Right ventricle myocardium inferior (tissue), 1 donor: ENCODE results near the gene ATP6V0E2. TPM values are rescaled to one million over a fixed set of nuclear protein-coding genes. Genes with fewer than 3 reads are reported as not detected.

Source experiments
- ATAC-seq: fragments of 200-7000 bp; cut with Tn5 transposase; one replicate; pipeline ENCODE4 v1.9.1; 2020; ENCODE audit warnings: mild to moderate bottlenecking, moderate library complexity
- DNase-seq: peaks from one replicate; pipeline ENCODE4 v3.0.0; 2021; ENCODE audit errors: missing footprints
- intact Hi-C: fragments of 100-400 bp; cut with DNase I; formaldehyde crosslinking; loops from one replicate; pipeline ENCODE4 v1.11.0; 2022
- total RNA-seq: library from RNA; stranded (reverse); fragmentation: NEBNext Ultra II Directional; extraction: Animal tissue kit (Norgen Biotek cat#: 25700); gene quantifications from one replicate; pipeline ENCODE4 v1.2.1, GENCODE V29; 2021
- donor health status: DM: no; HTN: yes; CAD: no; lungs with severe emphysema.

The ATP6V0E2 gene
- total RNA-seq, 1 donor from 2014 or later = 125 TPM

DNA sequence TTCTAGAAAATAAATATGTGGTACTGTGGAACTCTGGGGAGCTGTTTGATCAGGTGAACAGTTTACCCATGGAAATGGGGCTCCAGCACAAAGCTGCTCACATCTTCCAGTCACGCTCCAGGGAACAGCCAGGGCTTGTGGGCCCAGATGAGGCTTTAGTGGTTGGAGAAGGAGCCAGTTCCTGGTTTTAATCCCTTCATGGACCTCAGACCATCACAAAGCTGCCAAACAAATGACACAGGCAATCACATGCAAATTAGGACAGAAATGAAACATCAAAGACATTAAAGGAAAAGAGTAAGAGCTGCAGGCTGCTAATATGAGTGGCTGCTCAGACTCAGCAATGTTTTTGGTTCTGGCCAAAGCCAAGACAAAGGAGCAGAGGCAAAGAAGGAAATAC is 2.2 kb upstream of the ATP6V0E2 start:
- no peak for DNase-seq
- ATAC-seq = no peak
- intact Hi-C loops = loop anchor here (5.0 to 10.0 kb wide), 2 partner anchors 99 to 173 kb away; partner anchors contain the start of gene ZNF467

DNA sequence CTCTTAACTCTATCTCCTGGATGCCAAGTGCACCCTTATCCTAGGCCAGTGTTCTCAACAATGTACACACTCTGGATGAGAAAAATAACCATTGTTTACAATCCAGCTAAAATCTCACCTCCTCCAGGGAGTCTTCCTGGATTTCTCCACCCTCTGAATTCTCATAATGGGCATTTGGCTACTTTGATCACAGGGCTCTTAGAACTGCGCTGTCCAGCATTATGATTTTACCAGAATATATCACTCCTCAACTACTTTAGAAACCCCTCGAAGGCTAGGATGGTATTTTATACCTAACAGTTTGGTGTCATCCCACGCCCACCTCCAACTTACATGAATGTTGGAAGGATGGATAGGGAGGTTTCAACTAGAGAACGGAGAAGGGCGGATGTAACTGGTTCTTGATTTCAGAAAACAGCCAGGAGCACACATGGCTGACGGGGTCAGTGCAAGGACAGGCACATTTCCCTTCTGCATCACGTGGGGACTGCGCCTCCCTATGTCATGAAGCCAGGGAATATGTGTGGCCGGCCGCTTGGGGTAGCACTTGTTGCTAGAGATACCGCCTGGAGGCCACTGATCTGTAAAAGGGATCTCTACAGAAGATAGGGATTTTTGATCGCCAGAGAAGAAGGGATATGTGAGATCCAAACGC is 1.2 kb upstream of the ATP6V0E2 start:
- DNase-seq (peak; percentile 88), ATAC-seq (peak; percentile 90)
- intact Hi-C loops = loop anchor here (2.0 to 10.0 kb wide), 3 partner anchors 34 to 172 kb away; partner anchors contain the start of genes ZNF467 and ZNF862

DNA sequence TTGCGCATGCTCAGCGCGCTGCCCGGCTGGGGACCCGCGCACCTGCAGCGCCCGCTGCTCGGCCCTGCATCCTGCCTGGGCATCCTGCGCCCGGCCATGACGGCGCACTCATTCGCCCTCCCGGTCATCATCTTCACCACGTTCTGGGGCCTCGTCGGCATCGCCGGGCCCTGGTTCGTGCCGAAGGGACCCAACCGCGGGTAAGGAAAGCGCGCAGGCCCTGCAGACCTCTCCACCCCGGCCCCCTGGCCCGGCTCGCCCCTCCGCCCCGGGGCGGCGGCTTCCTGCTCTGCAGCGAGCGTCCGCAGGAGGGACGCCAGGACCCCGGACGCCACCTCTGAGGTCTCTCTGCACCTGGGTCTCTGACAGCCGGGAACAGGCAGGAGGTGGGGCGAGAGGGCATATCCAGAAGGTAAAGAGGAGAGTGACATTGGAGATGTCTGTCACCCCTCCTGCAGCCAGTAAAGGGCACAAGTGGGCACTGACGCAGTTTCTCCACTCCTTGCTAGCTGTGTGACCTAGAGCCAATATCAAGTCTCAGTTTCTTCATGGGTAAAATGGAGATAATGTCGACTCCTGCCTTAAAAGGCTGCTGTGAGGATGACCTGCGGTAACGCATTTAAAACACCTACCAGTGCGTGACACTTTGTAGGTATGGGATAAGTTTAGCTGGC is 338 bp downstream of the ATP6V0E2 start:
- intact Hi-C loops = loop anchor here (2.0 to 10.0 kb wide), 3 partner anchors 35 to 171 kb away; partner anchors contain the start of genes ZNF467 and ZNF862
- no peak for ATAC-seq
- no peak for DNase-seq

DNA sequence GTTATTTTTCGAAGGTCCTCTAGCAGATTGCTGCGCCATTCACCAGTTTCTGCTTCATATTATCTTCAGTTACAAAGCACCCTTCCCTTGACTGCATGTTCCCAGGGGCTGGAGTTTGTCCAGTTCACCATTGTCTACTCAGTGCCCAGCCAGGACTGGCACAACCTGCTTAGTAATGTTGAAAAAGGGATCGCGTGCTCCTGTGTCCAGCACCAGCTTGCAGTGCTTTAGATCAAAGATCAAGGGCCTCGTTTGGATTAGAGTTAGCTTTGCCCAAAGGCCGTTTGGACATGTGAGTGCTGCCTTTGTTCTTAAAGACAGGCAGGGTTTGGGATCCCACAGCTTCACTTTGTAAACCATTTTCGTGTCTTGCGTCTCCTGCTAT is 867 bp downstream of the ATP6V0E2 start:
- intact Hi-C loops = loop anchor here (5.0 to 10.0 kb wide), 2 partner anchors 102 to 170 kb away; partner anchors contain the start of gene ZNF467
- no peak for ATAC-seq
- no peak for DNase-seq

DNA sequence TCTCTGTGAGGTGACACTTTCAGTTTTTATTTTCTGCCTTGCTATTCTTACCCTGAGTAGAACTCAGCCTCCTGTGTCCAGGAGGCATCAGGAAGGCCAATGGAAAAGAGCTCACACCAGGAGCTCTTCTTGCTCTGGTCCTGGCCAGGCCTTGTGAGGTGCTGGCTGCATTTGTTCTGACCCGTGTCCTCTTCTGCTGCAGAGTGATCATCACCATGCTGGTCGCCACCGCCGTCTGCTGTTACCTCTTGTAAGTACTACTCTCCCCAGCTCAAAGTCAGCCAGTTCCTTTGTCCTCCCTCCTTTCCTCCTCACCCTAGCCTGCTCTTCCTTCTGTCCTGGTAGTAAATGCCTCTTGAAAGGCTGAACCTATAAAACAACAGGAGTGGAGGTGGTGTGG is 1.6 kb downstream of the ATP6V0E2 start:
- ATAC-seq (no peak), DNase-seq (no peak)
- intact Hi-C loops = loop anchor here (10.0 kb wide), 1 partner anchor 169 kb away; no protein-coding TSS in a partner anchor

DNA sequence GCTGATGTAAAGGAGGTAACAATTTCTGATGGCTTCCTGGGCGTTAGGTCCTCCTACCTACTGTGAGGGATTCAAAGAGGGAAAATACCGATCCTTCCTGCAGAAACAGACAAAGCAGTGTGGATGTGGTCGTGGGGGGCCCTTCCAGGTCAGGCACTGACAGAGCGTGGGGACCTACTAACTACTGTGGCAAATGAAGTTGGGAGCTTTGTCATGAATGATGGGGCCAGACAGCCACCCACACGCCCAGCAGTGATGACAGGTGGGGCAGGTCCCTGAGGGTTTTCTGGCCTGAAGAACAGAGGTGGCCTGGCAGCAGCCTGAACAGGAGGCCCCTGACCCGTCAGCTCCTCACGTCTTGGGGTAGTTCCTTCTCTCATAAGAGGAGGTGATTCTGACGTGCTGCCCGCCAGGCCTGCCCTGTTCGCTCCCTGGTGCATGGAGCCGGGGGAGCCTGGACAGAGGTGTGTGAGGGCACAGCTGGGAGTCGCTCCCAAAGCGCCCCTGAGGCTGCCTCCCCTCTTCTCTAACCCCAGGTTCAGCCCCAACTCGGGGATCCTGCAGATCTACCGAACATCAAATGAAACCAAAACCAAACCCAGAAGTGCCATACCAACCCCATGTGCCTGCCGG is 4.2 kb downstream of the ATP6V0E2 start:
- intact Hi-C loops = loop anchor here (10.0 kb wide), 1 partner anchor 167 kb away; no protein-coding TSS in a partner anchor
- ATAC-seq (no peak), DNase-seq (no peak)

DNA sequence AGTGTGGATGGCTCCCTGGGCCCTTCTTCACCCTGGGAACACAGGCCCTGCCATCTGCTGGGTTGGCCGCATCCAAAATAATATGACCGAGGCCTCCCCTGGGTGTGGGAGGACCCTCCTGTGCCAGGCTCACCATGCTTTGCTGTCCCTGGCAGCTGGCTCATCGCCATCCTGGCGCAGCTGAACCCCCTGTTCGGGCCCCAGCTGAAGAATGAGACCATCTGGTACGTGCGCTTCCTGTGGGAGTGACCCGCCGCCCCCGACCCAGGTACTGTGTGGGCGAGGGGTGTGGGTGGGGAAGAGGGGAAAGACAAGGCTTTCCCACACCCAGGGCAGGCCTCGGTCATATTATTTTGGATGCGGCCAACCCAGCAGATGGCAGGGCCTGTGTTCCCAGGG is 4.8 kb downstream of the ATP6V0E2 start:
- DNase-seq (no peak), ATAC-seq (no peak)
- intact Hi-C loops = loop anchor here (10.0 kb wide), 1 partner anchor 166 kb away; no protein-coding TSS in a partner anchor

DNA sequence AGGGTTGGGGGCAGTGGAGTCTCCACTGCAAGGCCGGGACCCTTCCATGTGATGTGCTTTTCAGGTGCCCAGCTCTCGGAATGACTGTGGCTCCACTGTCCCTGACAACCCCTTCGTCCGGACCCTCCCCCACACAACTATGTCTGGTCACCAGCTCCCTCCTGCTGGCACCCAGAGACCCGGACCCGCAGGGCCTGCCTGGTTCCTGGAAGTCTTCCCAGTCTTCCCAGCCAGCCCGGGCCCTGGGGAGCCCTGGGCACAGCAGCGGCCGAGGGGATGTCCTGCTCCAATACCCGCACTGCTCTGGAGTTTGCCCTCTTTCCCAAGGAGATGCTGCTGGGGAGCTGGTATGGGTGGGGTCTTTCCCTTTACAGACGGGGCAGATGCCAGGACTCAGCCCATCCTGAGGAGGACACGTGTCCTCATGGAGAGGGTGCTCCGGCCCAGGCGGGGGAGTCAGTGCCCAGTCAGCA is 5.5 kb downstream of the ATP6V0E2 start:
- no peak for ATAC-seq
- intact Hi-C loops = loop anchor here (10.0 kb wide), 1 partner anchor 165 kb away; no protein-coding TSS in a partner anchor
- no peak for DNase-seq

DNA sequence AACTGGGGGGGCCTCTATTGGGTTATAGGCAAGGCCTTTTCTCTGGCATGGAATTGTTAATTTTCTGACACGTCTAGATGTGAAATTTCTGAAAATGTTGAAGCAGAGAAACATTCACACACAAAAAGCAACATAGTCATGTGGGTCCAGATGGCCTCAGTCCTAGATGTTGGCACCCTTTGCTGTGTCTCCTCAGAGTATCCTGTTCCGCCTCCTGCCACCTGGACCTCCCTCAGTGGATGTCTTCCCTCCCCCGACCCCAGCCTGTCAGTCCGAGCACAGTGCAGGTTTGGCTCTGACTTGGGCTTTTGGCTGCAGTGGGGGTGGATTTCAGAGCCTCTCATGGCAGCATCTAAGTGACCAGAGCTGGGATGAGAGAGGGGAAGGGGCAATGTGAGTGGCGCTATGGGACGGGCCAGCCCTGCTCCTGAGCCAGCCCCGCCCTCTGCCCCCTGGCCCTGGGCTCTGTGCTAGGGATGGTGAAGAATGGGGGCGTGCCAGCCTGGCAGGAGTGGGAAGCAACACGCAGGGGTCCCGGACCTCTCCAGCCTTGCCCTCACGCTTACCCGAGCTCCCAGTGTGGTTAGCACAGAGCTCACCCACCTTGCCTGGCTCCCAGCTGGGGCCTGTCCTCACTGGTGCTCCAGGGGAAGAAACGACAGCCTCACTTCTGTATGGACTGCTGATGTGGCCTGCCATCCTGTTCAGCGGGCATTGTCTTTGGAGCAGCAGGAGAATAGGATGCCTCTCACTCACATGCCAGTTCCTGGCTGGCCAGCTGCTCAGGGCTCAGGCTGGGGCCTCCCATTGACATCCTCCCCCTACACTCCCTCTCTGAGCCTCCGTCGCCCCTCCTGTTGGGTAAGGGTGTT is 6.2 kb downstream of the ATP6V0E2 start:
- no peak for DNase-seq
- intact Hi-C loops = loop anchor here (10.0 kb wide), 1 partner anchor 165 kb away; no protein-coding TSS in a partner anchor

DNA sequence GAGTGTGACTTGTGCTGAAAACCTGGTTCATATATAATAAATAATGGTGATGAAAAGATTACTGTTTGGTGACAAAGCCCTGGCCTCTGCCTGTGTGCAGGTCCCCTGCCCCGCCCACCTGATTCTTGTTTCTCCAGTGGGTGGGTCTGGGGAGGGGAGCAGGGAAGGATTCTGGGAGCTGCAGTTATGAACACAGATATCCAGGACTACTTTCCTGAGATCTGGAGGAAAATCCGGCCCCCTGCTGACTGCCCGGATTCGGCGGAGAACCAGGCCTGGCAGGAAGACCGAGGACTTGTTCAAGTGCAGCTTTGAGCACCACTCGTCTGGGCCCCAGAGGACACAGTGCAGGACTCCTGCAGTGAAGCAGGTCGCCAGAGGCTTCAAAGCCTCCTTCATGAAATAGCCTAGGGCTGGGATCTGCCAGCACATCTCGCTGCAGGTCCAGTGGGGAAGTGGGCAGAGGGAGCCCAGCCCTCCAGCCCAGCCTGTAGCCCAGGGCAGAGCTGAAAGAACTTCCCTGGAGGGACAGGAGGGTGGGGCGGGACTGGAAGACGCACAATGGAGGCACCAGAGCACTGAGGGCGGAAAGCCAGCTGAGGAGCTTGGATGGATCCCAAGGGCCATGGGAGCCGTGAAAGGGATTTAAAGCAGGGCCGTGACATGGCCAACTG is 7.0 kb downstream of the ATP6V0E2 start:
- peak; percentile 53 for ATAC-seq
- peak; percentile 84 for DNase-seq
- intact Hi-C loops = no loop called here

More for the DNA sequence above, 6.2 kb downstream of the ATP6V0E2 start:
- ATAC-seq = no peak

DNA sequence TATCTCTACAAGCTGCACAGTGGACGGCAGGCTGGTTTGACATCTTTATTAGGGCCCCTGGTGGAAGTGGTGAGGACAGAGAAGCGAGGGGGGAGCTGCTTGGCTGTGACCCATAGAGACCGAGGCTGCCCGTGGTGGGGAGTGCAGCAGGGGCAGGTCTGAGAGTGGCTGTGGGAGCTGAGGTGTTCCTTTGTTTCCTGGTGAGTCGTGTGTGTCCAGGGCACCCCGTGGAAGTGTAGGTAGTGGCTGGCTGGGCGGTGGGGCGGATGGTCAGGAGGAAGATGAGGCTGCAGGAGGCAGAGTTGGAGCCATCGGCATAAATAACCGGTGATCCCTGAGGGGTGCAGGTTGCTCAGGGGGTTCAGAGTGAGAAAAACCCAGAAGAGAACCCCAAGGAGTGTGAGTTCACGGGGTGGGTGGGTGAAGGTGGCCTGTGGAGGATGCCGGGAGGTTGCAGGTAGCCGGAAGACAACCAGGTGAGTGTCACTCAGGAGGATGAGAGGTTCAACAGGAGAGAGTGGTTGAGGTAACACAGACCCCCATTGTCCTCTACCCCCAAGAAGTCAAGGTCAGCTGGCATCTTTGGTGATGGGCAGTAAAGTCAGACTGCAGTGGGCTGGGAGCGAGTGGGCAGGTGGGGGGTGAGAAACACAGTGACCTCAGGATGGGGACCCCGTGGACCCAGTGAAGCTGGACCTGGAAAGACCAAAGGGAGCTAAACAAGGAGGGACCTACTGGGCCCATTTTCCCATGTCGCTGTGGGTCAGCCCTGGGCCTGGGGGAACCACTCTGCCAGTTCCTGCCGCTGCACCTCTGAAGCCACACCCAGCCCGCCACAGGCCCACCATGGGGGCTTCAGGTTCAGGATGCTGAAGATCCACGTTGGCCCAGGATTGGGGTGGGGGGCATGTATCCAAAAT is 7.8 kb downstream of the ATP6V0E2 start:
- ATAC-seq (no peak), DNase-seq (peak; percentile 42)
- intact Hi-C loops = no loop called here

DNA sequence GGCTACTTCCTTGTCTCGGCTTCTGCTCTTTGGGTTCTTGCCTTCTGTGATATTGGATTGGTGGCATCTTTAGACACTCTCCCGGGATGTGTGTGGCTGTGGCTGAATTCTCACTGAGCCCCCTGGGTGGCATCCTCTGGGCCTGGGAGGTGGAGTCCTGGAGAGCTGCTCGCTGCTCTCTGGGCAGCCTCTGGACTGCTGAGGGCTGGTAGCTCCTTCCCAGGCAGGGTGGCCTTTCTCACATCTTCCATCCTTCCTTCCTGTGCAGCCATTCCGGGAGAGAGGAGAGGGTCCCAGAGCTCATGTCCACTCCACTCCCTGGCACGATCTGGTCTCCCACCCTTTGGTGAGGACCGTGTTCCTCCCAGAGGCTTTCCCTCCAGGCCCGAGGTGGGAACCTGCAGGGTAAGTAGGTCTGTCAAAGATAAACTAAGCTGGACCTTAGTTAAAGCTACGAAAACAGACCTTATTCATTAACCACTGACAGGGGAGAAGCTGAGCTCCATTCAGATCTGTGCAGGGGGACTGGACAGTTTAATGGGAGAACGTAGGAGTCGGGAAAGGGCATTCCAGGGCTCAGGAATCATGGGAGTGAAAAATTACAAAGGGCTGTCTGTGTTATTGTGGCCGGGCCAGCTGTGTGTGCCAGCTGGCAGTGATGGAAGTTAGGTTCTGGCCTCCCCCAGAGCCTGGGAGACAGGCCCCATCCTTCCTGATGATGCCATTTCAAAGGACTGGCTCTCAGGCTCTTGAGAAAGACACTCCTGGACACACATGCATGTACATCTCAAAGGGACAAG is 8.7 kb downstream of the ATP6V0E2 start:
- DNase-seq (peak; percentile 68), ATAC-seq (peak; percentile 52)
- intact Hi-C loops = no loop called here

DNA sequence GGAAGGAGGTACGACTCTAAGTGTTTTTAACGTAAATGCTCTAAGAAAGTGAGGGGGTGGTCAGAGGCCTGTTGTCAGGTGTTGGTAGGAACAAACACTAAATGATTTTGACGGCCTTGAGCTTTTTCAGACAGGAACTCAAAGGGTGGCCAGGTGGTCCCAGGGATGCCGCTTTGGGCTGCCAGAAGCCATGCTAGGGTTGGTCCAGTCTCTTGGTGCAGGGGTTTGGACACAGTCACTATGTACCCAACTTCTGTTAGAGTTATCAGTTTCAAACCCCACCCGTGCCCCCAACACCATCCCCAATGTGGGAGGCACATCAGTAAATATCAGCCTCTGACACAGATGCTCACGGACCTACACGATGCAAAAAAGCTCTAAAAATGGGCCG is 9.3 kb downstream of the ATP6V0E2 start:
- no peak for DNase-seq
- no peak for ATAC-seq
- intact Hi-C loops = no loop called here

DNA sequence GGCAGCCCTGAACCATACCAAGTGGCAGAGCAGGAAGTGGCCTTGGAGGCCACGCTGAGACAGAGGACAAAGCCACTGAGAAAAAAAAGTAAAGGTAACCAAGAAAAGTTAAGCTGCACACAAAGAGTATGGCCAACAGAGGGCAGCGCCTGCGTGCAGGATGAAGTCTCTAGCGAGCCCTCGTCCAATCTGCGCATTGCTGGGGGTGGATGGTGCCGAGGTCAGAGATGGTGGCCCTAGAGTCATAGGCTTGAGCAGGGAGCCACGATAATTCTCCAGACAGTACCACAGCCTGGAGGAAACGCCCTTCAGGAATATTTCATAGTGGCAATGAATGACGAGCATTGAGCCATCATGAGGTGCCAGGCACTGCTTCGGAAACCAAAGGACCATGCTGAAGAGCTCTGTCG is 9.7 kb downstream of the ATP6V0E2 start:
- intact Hi-C loops = no loop called here
- peak; percentile 62 for ATAC-seq
- peak; percentile 79 for DNase-seq

DNA sequence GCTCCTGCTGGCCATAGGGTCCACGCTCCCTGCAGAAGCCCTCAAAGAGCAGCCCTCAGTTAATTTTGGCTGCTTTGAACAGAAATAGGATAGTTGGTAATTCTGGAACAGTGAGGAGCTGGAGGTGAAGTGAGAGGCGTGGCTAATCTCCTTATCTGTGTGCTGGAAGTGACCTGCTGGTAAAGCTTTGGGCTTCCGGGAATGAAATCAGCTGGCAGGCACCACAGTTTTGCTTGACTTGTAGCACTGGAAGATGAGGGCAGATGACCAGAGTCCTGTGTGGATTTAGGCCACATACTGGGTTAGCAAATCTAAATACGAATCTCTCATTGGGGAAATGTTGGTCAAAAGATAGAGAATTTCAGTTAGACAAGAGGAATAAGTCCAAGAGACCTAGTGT is 10.2 kb downstream of the ATP6V0E2 start:
- ATAC-seq (peak; percentile 31), DNase-seq (peak; percentile 51)
- intact Hi-C loops = no loop called here

DNA sequence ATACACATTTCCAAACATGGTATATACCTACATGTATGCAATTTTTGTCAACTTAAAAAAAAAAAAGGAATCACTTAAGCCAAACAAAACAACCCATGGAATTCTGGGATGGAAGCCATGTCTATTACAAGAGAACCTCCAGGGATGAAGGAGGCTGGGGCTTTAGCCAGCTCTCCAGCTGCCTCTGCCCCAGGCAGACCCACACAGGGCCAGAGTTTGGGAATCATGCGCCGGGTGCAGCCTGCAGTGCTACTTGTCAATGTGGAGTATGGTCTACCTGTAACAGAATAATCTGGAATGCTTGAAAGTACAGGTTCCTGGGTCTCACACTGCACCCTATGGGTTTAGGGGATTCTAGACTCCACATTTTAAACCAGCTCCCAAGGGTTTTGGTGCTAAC is 10.8 kb downstream of the ATP6V0E2 start:
- ATAC-seq = peak; percentile 73
- DNase-seq = peak; percentile 77
- intact Hi-C loops = no loop called here
